K562 (cell line): ENCODE results near the gene PTPRR. TPM values are rescaled to one million over a fixed set of nuclear protein-coding genes. Genes with fewer than 3 reads are reported as not detected.

Source experiments
- ASH1L ChIP-seq: fragments of 450-650 bp; IDR thresholded peaks from 2 replicates; pipeline ENCODE4 v1.6.1; 2018; ENCODE audit warnings: borderline replicate concordance, mild to moderate bottlenecking, low read depth; ENCODE audit not compliant: partially characterized antibody
- CTCF ChIP-seq, 3 experiments: IDR thresholded peaks in 2 of 3; conservative IDR thresholded peaks in 1 of 3; 2 replicates each; pipeline ENCODE4 v1.5.1; 2011 to 2012; ENCODE audit warnings: low read length in 3 of 3, mild to moderate bottlenecking in 3 of 3, control low read depth in 2 of 3, improper control_type of control experiment in 1 of 3, inconsistent platforms in 1 of 3, low read depth in 1 of 3, mixed read lengths in 1 of 3, moderate library complexity in 1 of 3; ENCODE audit not compliant: insufficient read depth in 2 of 3
- GMEB1 ChIP-seq: fragments of 250-450 bp; sonication (Bioruptor Pico); IDR thresholded peaks from 2 replicates; pipeline ENCODE4 v1.4.0; 2020; ENCODE audit warnings: mild to moderate bottlenecking
- IRF9 ChIP-seq: fragments of 450-650 bp; IDR thresholded peaks from 2 replicates; pipeline ENCODE4 v1.6.1; 2016; ENCODE audit warnings: missing biosample characterization, missing genetic modification characterization
- MEIS2 ChIP-seq: fragments of 450-650 bp; IDR thresholded peaks from 2 replicates; pipeline ENCODE4 v1.6.1; 2014; ENCODE audit warnings: mild to moderate bottlenecking; ENCODE audit not compliant: partially characterized antibody
- MYBL2 ChIP-seq, 2 experiments: fragments of 450-650 bp in 1 of 2; sonication (generic) in 1 of 2; formaldehyde crosslinking in 1 of 2; IDR thresholded peaks; 2 replicates each; pipeline versions ENCODE4 v1.6.1 to v1.8.1; 2017 to 2022; ENCODE audit warnings: borderline replicate concordance in 1 of 2, inconsistent platforms in 1 of 2, low read depth in 1 of 2, mild to moderate bottlenecking in 1 of 2, missing genetic modification reagents in 1 of 2, moderate library complexity in 1 of 2
- MYC ChIP-seq, 2 experiments: fragments of 250-450 bp in 1 of 2; sonication (Bioruptor Pico) in 1 of 2; IDR thresholded peaks; 2 replicates each; pipeline versions ENCODE4 v1.5.1 to v1.6.1; 2012 to 2021; ENCODE audit warnings: low read depth in 2 of 2, borderline replicate concordance in 1 of 2, improper control_type of control experiment in 1 of 2, low read length in 1 of 2, mild to moderate bottlenecking in 1 of 2, moderate library complexity in 1 of 2
- PBX2 ChIP-seq, 2 experiments: IDR thresholded peaks in 1 of 2; conservative IDR thresholded peaks in 1 of 2; 2 replicates each; pipeline ENCODE4 v1.6.1; 2016; ENCODE audit warnings: low read depth in 2 of 2, mild to moderate bottlenecking in 1 of 2, missing compliant biosample characterization in 1 of 2, missing genetic modification characterization in 1 of 2, moderate library complexity in 1 of 2
- PTRF ChIP-seq: fragments of 450-650 bp; IDR thresholded peaks from 2 replicates; pipeline ENCODE4 v1.6.1; 2016; ENCODE audit warnings: mild to moderate bottlenecking, missing genetic modification characterization, missing compliant biosample characterization
- RAD21 ChIP-seq, 2 experiments: fragments of 250-450 bp in 1 of 2; fragments of 450-650 bp in 1 of 2; sonication (Bioruptor Pico) in 1 of 2; formaldehyde crosslinking in 1 of 2; IDR thresholded peaks in 1 of 2; conservative IDR thresholded peaks in 1 of 2; 2 replicates each; pipeline versions ENCODE4 v1.4.0 to v1.8.0; 2020 to 2022; ENCODE audit warnings: mild to moderate bottlenecking in 2 of 2, moderate library complexity in 1 of 2
- SMAD4 ChIP-seq: fragments of 250-450 bp; sonication (Bioruptor Pico); conservative IDR thresholded peaks from 2 replicates; pipeline ENCODE4 v1.8.0; 2021; ENCODE audit warnings: inconsistent platforms, mild to moderate bottlenecking, moderate library complexity
- ZNF165 ChIP-seq: fragments of 250-450 bp; sonication (Bioruptor Pico); IDR thresholded peaks from 2 replicates; pipeline ENCODE4 v1.4.0; 2020; ENCODE audit warnings: borderline replicate concordance
- ZNF518B ChIP-seq: fragments of 250-450 bp; sonication (Bioruptor Pico); IDR thresholded peaks from 2 replicates; pipeline ENCODE4 v1.5.0; 2021; ENCODE audit warnings: mild to moderate bottlenecking, moderate library complexity
- polyA plus RNA-seq, 8 experiments: library from polyadenylated mRNA; depleted of rRNA in 4 of 8; stranded (reverse) in 5 of 8; unstranded in 3 of 8; fragments of >200 nt; fragmentation: Nextera tagmentation in 2 of 8; fragmentation: Illumina TruSeq in 1 of 8; extraction: Ambion mirVana in 2 of 8; extraction: Trizol in 1 of 8; gene quantifications; 2 replicates each; pipeline versions ENCODE4 v1.2.1 to v1.2.3, GENCODE V29; 2011 to 2014; ENCODE audit warnings: inconsistent platforms in 1 of 8, missing spikeins in 1 of 8
- total RNA-seq, 7 experiments: library from RNA; depleted of rRNA in 6 of 7; stranded (reverse); fragments of >200 nt in 6 of 7; fragmentation: Illumina TruSeq in 2 of 7; extraction: Trizol in 2 of 7; gene quantifications; 2 replicates each; pipeline versions ENCODE4 v1.2.1 to v1.2.3, GENCODE V29; 2011 to 2021; ENCODE audit warnings: low replicate concordance in 1 of 7

PTPRR gene
- total and polyA plus RNA-seq, 9 of the 15 experiments (the other 6 are each of a cell fraction or from before 2014, with no cell fraction given): 6.6 to 41.7 (median 12.3) TPM

- peak; percentile 72 to 85 for TF ChIP-seq RAD21 (CRISPR knock-in tag; conservative IDR thresholded peaks at IDR 0.05 in 1 of 2, IDR thresholded peaks at IDR 0.05 in 1 of 2)
- no peak for TF ChIP-seq SMAD4 (CRISPR knock-in tag)
- TF ChIP-seq MYBL2 (IDR thresholded peaks at IDR 0.05; ENCODE audit: low read depth): no peak
- no peak for TF ChIP-seq MYBL2 (CRISPR knock-in tag; IDR thresholded peaks at IDR 0.05; ENCODE audit: borderline replicate concordance)
- TF ChIP-seq PBX2 (CRISPR knock-in tag; IDR thresholded peaks at IDR 0.05; ENCODE audit: low read depth): no peak
- peak; percentile 83 for TF ChIP-seq PBX2 (tag; conservative IDR thresholded peaks at IDR 0.05; ENCODE audit: low read depth)
- no peak for TF ChIP-seq GMEB1 (CRISPR knock-in tag)
- no peak for TF ChIP-seq IRF9 (tag)
- TF ChIP-seq ZNF518B (CRISPR knock-in tag): no peak
- TF ChIP-seq PTRF: no peak
- TF ChIP-seq ZNF165 (CRISPR knock-in tag): no peak
- TF ChIP-seq ASH1L: no peak
- TF ChIP-seq MEIS2: peak; percentile 83
- no peak for TF ChIP-seq MYC (IDR thresholded peaks at IDR 0.05; ENCODE audit: low read depth, low read length)
- no peak for TF ChIP-seq MYC (CRISPR knock-in tag; IDR thresholded peaks at IDR 0.05; ENCODE audit: borderline replicate concordance, low read depth)
- peak; percentile 23 to 65 (median 42); a peak in 4 of 6 replicates for TF ChIP-seq CTCF (IDR thresholded peaks at IDR 0.05 in 2 of 3, conservative IDR thresholded peaks at IDR 0.05 in 1 of 3; ENCODE audit: insufficient read depth in 2 of 3, low read depth in 1 of 3, low read length in 3 of 3)
Measured at GRCh38 chr12:70849265-70849960, 71.1 kb downstream of the PTPRR start (continued).
